Suprapubic skin (tissue), 4 donors: ENCODE results near the gene SERPINA12. TPM values are rescaled to one million over a fixed set of nuclear protein-coding genes. Genes with fewer than 3 reads are reported as not detected.

Experiments used
- DNase-seq, 2 donors: peaks; one replicate each; pipeline ENCODE4 v3.0.0-alpha.2; 2019; ENCODE audit warnings: low spot score in 2 of 2
- H3K27ac ChIP-seq: fragments of 200-600 bp; sonication (generic); one replicate; pipeline ENCODE4 v1.5.1; 2019
- H3K27me3 ChIP-seq: fragments of 200-600 bp; sonication (generic); one replicate; pipeline ENCODE4 v1.5.1; 2019
- H3K36me3 ChIP-seq: fragments of 200-600 bp; sonication (generic); one replicate; pipeline ENCODE4 v1.5.1; 2019
- H3K4me1 ChIP-seq: fragments of 200-600 bp; sonication (generic); one replicate; pipeline ENCODE4 v1.5.1; 2019
- H3K4me3 ChIP-seq: fragments of 200-600 bp; sonication (generic); one replicate; pipeline ENCODE4 v1.5.1; 2019; ENCODE audit warnings: mild to moderate bottlenecking
- H3K9me3 ChIP-seq: fragments of 200-600 bp; sonication (generic); one replicate; pipeline ENCODE4 v1.5.1; 2019
- EP300 ChIP-seq: sonication (generic); formaldehyde crosslinking; IDR thresholded peaks from one replicate; pipeline ENCODE4 v1.6.1; 2017; ENCODE audit warnings: antibody characterized with exemption
- POLR2A ChIP-seq, 2 donors: fragments of 450-650 bp; IDR thresholded peaks; one replicate each; pipeline ENCODE4 v1.6.1; 2017; ENCODE audit warnings: antibody characterized with exemption in 2 of 2, mild to moderate bottlenecking in 2 of 2, moderate library complexity in 2 of 2
- POLR2AphosphoS5 ChIP-seq, 3 donors: sonication (generic); formaldehyde crosslinking; IDR thresholded peaks; one replicate each; pipeline ENCODE4 v1.6.1; 2017; ENCODE audit warnings: antibody characterized with exemption in 3 of 3
- WGBS: methylation state at CpG from one replicate; pipeline ENCODE4 v1.1.5; 2018; 5-methylcytosine and 5-hydroxymethylcytosine counted together
- total RNA-seq, 4 donors: library from RNA; depleted of rRNA; stranded (reverse); fragments of >200 nt; gene quantifications; one replicate each; pipeline ENCODE4 v1.1.0, GENCODE V29; 2016
- TF ChIP-seq, protein P1 (sequence below), 2 donors: fragments of 200-600 bp in 1 of 2; fragments of 450-650 bp in 1 of 2; sonication (generic) in 1 of 2; IDR thresholded peaks; one replicate each; pipeline ENCODE4 v1.5.1; 2016 to 2019; ENCODE audit warnings: antibody characterized with exemption in 2 of 2, mild to moderate bottlenecking in 1 of 2, moderate library complexity in 1 of 2

The SERPINA12 gene
- total RNA-seq, 4 donors from 2014 or later, result 91.3 to 486 (median 265) TPM

DNA sequence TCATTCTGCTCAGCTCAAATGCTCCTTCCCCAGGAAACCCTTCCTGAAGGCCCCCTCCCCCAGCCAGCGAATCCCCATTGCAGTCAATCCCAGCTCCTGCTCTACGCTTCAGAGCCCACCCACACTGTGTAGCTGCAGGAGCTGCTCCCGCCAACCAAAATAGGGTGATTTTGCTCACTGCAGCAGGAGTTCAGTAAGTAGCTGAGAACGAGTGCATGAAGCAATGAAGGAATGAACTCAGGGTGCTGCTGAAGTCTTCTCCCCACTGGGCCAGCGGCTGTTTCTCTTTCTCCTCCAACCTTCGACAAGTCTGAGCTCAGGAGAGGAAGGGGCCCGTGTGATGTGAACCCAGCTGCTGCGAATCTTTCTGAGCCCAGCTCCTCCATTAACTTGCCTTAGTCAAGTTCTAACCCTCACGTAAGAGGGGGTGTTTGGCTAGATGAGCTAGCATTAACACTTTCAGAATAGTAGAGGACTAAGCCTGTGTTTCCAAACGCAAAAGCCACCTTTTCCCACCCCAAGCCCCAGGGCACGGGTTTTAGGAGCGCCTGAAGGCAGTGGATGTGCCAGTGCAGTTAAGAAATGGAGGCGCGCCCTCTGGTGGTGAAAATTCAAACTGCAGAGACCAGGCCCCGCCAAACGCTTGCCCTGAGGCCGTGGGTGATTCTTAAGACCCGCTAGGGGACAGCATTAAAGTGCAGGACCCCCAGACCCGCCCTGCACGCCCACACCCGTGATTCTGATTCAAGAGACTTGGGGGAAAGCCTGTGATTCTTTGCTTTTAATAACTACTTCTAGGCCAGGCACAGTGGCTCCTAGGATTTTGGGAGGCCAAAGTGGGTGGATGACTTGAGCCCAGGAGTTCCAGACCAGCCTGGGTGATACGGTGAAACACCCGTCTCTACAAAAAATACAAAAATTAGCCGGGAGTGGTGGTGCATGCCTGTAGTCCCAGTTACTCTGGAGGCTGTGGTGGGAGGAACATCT lies 40.0 kb upstream of the SERPINA12 start:
- no peak for DNase-seq

DNA sequence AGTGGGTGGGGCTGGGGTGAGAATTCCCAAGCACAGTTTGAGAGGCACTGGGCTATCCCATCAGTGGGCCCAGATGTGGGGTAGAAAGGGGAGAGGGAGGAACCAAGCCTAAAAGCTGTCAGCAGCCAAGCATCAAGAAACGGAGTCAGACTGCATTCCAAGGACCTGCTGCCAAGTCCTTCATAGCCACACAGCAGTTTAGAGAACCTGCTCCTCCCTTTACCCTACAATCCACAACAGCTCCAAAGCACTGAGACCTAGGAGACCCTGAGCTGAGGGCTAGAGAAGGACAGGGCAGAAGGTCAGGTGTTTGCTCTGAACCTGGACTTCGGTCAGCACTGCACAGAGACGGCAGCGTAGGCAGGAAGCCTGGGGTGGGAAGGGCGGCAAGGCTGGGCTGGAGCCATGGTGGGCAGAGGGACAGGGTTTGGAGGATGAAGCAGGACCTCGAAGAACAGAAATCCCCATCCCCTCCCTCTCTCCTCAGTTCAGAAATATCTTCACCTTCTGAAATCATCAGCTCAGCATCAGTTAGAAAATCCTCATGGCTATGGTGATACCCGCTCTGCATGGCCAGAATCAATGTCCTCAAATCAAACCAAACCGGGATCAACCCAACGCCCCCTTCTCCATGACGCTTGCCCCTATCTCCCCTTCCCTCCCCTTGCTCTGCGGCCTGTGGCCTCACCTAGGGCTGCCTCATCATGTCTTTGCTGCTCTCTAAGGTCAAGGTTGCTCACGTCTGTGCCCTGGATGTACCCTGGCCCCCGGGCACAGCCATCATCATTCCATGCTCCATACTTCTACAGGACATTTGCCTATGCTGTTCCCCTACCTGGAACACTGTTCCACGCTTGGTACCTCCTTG lies 39.1 kb upstream of the SERPINA12 start:
- H3K27me3 ChIP-seq, result no peaks in the 10 kb centered on the region
- H3K4me1 ChIP-seq, result peaks cover 14% of the 10 kb centered on the region
- TF ChIP-seq EP300, result no peak
- H3K4me3 ChIP-seq, result no peak overlapping the region
- no peaks in the 10 kb centered on the region for H3K36me3 ChIP-seq
- no peak overlapping the region for H3K27ac ChIP-seq
- WGBS, result 76% methylated on average over 11 of the region's 14 CpGs
- no peaks in the 10 kb centered on the region for H3K9me3 ChIP-seq
- no peak for DNase-seq

More for the DNA sequence above, 40.0 kb upstream of the SERPINA12 start:
- WGBS, result 28% methylated on average over 24 of the region's 24 CpGs
- peaks cover 10% of the 10 kb centered on the region for H3K4me1 ChIP-seq
- no peaks in the 10 kb centered on the region for H3K36me3 ChIP-seq
- no peak overlapping the region for H3K4me3 ChIP-seq
- H3K9me3 ChIP-seq, result no peaks in the 10 kb centered on the region
- H3K27ac ChIP-seq, result no peak overlapping the region
- TF ChIP-seq, protein P1, sequence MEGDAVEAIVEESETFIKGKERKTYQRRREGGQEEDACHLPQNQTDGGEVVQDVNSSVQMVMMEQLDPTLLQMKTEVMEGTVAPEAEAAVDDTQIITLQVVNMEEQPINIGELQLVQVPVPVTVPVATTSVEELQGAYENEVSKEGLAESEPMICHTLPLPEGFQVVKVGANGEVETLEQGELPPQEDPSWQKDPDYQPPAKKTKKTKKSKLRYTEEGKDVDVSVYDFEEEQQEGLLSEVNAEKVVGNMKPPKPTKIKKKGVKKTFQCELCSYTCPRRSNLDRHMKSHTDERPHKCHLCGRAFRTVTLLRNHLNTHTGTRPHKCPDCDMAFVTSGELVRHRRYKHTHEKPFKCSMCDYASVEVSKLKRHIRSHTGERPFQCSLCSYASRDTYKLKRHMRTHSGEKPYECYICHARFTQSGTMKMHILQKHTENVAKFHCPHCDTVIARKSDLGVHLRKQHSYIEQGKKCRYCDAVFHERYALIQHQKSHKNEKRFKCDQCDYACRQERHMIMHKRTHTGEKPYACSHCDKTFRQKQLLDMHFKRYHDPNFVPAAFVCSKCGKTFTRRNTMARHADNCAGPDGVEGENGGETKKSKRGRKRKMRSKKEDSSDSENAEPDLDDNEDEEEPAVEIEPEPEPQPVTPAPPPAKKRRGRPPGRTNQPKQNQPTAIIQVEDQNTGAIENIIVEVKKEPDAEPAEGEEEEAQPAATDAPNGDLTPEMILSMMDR (IDR thresholded peaks at IDR 0.05), result peak; percentile 66 to 92
- no peak for TF ChIP-seq POLR2AphosphoS5 (IDR thresholded peaks at IDR 0.05)
- no peaks in the 10 kb centered on the region for H3K27me3 ChIP-seq

DNA sequence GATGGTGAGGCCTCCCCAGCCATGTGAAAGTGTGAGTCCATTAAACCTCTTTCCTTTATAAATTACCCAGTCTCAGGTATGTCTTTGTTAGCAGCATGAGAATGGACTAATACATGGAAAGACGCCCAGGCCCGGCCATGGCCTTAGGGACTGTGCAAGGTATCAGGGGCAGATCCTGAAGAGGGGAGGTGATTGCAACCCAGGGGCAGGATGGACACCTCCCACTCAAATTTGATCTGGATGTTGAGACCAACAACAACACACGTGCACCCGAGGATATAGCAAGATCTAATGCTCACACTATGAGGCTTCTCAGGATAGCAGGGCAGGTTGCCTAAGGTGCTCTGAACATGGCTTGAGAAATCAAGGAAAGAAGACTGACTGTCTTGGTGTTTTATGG lies 38.5 kb upstream of the SERPINA12 start:
- Histone ChIP-seq H3K27me3 (no peaks in the 10 kb centered on the region), H3K27ac (no peak overlapping the region), H3K4me1 (peaks cover 19% of the 10 kb centered on the region), H3K9me3 (no peaks in the 10 kb centered on the region), H3K36me3 (no peaks in the 10 kb centered on the region), H3K4me3 (no peak overlapping the region)
- DNase-seq, result no peak
- TF ChIP-seq, protein P1 (IDR thresholded peaks at IDR 0.05), result no peak
- TF ChIP-seq POLR2AphosphoS5 (IDR thresholded peaks at IDR 0.05), result no peak
- TF ChIP-seq EP300, result no peak
- no peak for TF ChIP-seq POLR2A (IDR thresholded peaks at IDR 0.05)
- 57% methylated on average over 4 of the region's 4 CpGs for WGBS

DNA sequence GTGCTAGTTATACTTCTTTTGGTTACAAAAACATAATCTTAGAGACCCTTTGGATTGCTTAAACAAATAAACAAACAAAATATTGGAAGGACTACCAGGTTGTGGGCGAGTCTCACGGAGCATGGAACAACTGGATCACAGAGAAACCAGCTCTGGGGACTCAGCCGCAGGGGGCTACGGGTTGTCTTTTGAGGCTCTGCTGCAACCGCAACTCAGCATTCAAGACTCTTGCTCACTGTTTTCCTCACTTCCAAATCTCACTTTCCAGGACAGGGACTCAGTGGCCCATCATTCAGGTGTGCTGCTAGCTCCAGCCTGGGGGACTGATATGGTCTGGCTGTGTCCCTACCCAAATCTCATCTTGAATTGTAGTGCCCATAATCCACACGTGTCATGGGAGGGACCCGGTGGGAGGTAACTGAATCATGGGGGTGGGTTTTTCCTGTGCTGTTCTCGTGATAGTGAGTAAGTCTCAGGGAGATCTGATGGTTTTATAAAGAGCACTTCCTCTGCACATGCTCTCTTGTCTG lies 37.9 kb upstream of the SERPINA12 start:
- H3K36me3 ChIP-seq, result no peaks in the 10 kb centered on the region
- no peaks in the 10 kb centered on the region for H3K9me3 ChIP-seq
- no peak for DNase-seq

DNA sequence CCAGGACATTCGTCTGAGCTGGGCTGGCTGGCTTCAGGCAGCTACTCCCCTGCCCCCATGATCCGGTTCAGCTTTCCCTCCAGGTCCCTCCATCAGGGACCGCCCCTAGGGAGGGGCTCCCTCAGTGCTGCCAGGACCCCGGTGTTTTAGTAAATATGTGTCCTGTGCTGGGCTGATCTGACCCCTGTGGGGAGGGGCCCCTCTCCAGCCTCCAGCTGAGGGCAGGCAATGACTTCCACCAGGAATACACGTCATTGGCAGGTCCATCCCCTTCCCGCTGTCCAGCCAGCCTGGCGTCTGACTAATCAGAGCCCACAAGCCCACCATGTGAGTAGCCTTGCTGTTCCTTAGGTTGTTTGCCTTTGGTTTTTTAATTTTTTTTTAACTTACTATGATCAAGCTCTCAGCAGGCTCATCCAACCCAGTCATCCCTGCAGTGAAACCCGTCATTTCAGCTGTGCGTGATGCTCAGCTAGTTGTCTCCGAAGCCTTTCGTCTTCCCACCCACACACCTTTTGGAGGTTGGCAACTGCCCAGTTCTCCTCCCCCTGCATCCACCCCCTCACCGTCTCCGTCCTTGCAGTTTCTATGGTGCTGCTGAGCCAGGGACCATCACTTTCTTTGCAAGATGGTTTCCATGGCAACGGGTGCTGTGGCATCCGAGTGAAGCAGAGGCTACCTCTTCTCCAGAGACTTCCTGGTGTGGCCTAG lies 36.0 kb upstream of the SERPINA12 start:
- Histone ChIP-seq H3K9me3 (no peaks in the 10 kb centered on the region), H3K36me3 (no peaks in the 10 kb centered on the region), H3K27me3 (no peaks in the 10 kb centered on the region), H3K27ac (no peak overlapping the region), H3K4me3 (no peak overlapping the region), H3K4me1 (peaks cover 42% of the 10 kb centered on the region)
- no peak for DNase-seq
- 71% methylated on average over 15 of the region's 15 CpGs for WGBS
- TF ChIP-seq EP300, result no peak
- no peak for TF ChIP-seq POLR2A (IDR thresholded peaks at IDR 0.05)
- TF ChIP-seq POLR2AphosphoS5 (IDR thresholded peaks at IDR 0.05), result no peak
- TF ChIP-seq, protein P1 (IDR thresholded peaks at IDR 0.05), result no peak

More for the DNA sequence above, 37.9 kb upstream of the SERPINA12 start:
- Histone ChIP-seq H3K4me1 (peaks cover 24% of the 10 kb centered on the region), H3K27me3 (no peaks in the 10 kb centered on the region), H3K4me3 (no peak overlapping the region), H3K27ac (no peak overlapping the region)
- TF ChIP-seq EP300, result no peak
- no peak for TF ChIP-seq POLR2AphosphoS5 (IDR thresholded peaks at IDR 0.05)
- TF ChIP-seq, protein P1 (IDR thresholded peaks at IDR 0.05), result no peak
- TF ChIP-seq POLR2A (IDR thresholded peaks at IDR 0.05), result no peak
- 92% methylated on average over 8 of the region's 8 CpGs for WGBS
